GM19240 (cell line): ENCODE data around the gene ADAT3.
"Not testable (repeated sequence)": the region's sequence is repeated elsewhere in the genome, so short reads cannot be mapped to it uniquely, and the experiment has no call there.

ENCODE experiments used
- DNase-seq: peaks from one replicate; pipeline ENCODE4 v3.0.0; 2011; ENCODE audit warnings: low spot score; ENCODE audit not compliant: insufficient read length

Gene ADAT3

GRCh38 chr19:1866693-1867348 lies 38.4 kb upstream of the ADAT3 start:
- no peak for DNase-seq

DNA sequence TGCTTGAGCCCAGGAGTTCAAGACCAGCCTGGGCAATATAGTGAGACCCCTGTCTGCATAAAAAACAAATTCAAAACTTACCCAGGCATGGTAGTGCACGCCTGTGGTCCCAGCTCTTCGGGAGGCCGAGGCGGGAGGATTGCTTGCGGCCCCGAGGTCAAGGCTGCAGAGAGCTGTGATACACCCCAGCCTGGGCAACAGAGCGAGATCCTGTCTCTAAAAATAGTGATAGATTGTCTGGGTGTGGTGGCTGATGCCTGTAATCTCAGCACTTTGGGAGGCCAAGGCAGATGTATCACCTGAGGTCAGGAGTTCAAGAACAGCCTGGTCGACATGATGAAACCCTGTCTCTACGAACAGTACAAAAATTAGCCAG lies 37.9 kb upstream of the ADAT3 start:
- no peak for DNase-seq

DNA sequence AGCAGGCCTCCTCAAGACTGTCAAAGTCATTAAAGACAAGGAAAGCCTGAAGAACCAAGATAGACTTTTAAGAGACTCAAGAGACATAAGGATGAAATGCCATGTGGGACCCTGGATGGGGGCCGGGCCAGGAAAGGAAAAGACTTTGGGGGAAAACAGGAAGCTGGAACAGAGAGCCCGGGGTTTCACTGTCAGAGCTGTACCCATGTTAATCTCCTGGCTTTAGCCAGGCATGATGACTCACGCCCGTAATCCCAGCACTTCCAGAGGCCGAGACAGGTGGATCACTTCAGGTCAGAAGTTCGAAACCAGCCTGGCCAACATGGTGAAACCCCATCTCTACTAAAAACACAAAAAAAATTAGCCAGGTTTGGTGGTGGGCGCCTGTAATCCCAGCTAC lies 36.2 kb upstream of the ADAT3 start:
- DNase-seq = no peak

DNA sequence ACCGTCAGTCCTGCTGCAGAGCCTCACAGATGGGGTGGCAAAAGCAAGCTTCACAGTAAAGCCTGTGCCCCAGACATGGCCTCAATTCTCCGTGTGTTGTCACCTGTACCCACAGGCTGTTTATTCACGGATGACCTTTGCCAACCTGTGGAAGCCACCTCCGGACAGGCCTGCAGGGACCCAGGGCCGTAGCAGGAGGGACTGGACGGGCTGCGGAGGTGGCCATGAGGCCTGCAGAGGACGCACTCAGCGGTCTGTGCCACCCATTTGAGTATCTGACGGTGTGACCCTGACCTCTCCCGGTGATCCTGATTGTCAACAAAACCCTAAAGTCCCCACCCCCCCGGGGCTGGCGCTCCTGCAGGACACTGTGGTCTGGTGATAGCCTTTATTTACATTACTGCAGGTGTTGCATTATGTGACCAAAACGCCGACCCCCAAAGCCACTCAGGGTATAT lies 34.0 kb upstream of the ADAT3 start:
- DNase-seq = no peak

DNA sequence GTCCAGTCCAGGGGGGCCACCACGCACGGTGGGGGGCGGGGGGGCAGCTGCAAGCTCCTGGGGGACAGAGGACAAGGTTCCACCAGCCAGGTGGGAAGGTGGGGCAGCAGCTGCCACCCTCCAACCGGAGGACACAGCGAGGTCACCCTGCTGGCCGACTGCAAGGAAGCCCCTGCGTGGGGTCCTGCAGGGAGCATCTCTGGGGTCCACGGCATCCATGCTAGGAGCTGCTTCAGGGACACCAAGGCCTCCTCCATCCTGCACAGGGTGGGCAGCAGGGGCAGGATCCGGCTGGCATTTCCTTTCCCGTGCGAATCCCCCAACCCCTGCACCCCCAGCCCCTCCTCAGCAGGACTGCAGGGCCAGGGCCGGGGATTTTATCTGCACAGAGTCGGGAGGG lies 33.6 kb upstream of the ADAT3 start:
- DNase-seq = no peak

DNA sequence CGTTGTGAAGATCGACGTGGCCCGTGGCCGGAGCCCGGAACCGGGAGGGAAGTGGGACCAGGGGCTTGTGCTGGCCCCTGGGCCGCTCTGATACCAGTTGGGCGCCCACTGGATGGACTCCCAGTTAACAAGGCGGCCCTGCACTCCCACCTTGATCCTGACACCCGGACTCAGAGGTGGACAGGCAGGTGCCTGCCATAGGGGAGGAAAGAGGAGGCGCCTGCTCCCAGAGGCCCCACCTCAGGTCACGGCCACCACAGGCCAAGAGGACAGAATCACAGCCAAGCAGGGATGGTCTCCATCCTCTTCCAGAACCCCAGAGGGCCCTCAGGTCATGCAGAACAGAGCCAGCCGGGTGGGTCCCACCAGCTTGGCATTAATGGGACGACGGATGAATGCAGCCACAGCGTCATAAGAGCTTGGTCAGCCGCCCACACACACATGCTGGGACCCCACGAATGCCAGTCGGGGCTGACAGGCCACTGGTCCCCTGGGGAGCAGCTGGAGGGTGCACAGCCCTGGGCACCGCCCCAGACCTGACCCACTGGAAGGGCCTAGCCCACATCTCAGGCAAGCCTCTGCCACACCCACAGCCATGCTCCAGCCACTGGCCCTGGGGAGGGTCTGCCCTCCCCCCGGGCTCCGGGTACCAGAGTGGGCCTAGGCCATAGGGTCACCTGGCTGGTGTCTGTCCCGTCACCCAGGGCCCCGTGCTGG lies 32.2 kb upstream of the ADAT3 start:
- DNase-seq = no peak

- DNase-seq = no peak
Observed at GRCh38 chr19:1873524-1874473, 31.4 kb upstream of the ADAT3 start.

DNA sequence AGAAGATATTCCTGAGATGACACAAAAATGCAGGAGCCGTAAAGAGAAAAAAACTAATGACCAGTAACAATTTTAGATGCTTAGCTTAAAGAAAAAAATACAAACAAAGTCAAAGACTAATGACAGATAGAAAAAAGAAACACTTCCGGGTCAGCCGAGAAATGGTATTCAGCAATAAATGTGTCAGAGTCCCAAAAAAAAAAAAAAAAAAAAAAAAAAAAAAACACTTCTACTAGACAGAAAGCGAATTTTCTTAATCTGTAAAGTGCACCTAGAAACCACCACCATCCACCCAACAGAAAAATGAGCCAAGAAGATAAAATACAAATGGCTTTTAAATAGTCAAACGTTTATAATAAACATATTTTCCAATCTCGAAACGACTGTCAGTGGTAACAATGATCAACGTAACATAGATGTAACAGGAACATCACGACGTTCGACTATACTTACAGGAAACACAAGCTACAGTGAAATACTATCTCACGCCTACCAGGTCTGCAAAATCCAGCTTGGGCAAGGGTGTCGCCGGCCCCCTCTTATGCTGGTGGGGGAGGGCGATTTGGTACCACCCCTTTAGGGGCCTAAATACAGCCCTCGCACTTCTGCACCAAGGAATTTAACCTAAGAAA lies 30.5 kb upstream of the ADAT3 start:
- DNase-seq = no peak

- not testable (repeated sequence) for DNase-seq
Observed at GRCh38 chr19:1875265-1875645, 29.9 kb upstream of the ADAT3 start.

DNA sequence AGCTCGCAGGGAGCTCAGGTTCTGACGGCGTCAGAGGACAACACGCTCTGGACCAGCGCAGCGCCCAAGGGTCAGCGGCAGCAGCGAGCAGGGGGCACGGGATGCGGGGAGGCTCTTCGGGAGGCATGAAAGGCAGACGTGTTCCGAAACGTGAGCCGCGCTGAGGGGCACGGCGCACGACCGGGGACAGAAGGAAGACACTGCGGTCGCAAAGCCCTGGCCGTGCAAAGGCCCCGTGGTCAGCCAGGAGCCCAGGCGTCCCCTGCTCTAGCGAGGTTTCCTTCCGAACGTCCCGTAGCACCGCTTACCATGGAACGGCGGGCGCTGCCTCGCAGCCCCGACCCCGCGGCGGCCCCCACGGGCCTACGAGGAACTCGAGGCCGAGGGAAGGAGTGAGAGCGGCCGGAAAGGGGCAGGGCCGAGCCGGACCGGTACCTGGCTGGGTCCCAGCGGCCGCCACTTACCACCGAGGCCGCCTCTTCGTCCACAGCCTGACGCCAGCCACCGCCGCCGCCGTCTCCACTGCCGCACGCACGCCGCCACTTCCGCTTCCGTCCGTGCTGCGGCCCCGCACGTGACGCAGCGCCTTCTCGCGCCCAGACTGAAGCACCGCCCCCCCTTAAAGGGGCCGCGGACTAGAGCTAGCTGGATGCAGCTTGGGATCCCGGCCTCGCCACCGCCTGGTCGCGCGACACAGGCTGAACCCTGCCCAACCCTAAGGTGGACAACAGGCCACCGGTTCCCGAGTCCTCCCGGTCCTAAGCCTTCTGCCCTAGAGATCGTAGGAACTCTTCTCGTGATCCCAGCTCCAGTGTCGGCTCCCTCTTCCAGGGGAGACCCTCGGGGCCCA lies 29.3 kb upstream of the ADAT3 start:
- DNase-seq = peak; percentile 95

DNA sequence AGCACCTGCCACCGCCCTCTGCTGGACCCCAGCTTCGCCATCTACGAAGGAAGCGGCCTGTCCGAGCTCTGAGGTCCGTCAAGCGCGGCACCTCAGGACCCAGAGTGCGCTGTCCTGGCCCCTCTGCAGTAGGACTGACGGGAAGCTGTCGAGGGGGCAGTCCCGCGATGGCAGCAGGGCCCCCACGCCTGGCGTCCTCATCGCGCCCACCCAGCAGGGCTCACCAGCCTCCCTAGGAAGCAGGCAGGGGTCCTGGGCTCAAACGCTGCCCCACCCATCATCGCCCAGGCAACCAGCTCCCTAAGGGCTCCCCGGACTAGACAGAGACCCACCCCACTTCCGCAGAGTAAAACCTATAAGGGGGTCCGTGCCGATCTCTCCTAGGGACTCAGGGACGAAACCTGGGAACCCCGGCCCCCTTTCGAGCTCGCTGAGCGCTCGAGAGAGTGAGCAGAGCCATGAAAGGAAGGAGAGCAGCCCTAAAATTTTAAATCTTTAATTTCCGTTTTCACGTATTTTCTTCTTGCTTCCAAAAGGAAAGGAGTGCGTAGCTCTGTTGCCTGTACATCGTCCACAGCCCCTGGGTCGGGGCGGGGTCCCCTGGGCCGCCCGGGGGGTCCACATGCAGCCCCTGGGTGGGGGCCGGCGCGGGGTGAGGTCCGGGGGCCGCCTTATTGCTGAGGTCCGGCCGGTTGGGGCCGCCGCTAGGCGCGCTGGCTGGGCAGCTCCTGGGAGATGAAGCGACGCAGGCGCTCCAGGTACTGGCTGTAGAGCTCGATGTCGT lies 28.5 kb upstream of the ADAT3 start:
- not testable (repeated sequence) for DNase-seq

- not testable (repeated sequence) for DNase-seq
Observed at GRCh38 chr19:1877280-1877660, 27.9 kb upstream of the ADAT3 start.

DNA sequence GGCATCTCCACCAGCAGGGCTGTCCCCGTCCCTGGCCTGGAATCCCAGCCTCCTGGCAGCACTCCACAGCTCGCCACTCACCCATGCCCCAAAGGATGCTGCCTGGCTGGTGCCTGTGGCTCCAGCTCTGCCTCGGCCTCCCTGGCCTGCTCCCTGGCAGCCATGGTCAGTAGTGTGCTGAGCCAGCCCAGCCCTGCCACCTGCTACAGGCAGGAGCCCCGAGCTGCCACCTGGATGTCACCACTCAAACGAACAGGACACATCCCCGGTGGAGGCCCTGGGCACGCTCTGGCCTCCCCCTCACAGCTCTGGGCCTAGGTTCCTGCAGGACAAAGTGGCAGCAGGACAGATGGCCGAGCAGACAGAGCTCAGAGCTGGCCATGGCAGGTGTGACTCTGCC lies 26.6 kb upstream of the ADAT3 start:
- not testable (repeated sequence) for DNase-seq

DNA sequence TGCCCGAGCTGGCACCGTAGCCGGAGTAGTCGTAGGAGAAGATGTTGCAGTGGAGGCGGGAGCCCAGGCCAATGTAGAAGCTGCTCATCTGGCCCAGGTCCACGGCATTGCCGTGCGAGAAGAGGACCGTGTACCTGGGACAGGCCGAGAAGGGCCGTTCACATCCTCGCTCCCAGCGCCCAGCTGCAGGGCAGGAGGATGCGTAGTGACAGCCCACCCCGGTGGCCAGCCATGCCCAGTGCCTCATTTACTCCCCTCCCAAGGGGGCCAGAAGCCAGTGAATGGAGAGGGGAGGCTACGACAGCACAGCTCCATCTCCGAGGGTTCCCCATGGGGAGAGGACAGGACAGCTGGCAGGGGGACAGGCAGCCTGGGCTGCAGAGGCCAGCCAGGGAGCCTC lies 25.2 kb upstream of the ADAT3 start:
- not testable (repeated sequence) for DNase-seq

- no peak for DNase-seq
Observed at GRCh38 chr19:1880611-1881392, 24.4 kb upstream of the ADAT3 start.

- not testable (repeated sequence) for DNase-seq
Observed at GRCh38 chr19:1881393-1882088, 23.7 kb upstream of the ADAT3 start.

DNA sequence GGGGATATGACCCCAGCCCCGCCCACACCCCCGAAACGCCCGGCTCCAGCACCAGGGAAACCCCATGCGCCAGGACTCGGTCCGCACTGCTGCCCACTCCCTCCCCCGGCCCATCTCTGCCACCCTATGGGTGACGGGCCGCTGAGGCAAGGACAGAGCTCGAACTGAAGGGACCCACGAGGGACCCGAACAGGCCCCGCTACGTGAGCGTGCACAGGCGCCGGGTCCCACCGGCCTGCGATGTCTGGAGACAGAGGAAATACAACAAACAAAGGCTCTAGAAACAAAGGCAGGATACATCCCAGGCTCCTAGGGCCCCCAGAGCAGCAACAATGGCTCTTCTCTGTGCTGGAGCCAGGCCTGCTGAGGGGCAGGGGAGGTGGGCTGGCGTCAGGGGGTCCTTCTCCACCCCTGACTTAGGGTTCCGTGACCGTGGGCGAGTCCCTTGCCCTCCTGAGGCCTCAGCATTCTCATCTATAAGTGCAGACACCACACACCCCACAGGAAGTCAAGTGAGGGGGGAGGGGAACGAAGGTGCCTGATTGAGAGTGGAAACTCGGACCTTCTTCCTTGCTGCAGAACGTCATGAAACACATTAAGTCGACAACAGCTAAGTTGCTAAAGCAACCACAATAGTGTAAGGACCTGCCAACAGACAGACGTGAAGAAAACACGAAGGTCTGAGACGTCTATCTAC lies 23.0 kb upstream of the ADAT3 start:
- DNase-seq = no peak
